NCI-H128 (cell line): Measurements from ENCODE around the gene TENM4.

ENCODE experiments used
- DNase-seq: peaks from one replicate; lab custom pipeline; 2025; ENCODE audit not compliant: unreplicated experiment; lab: John Stamatoyannopoulos, UW

TENM4 gene

DNA sequence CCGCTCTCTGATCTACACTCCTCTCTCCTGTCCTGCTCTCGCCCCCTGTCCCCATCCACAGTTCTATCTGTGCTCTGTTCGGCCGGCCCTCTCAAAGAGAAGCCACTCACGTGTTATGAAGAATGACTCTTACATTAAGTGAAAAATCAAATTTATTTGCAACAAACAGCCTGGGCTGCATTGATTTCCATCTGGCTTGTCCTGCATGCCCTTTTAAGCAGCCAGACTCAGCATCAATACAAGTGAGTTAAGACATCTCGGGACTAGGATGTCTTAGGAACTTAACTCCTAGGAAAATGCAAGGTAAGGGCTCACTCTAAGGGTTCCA, 373.5 kb downstream of the TENM4 start:
- DNase-seq = no peak

DNA sequence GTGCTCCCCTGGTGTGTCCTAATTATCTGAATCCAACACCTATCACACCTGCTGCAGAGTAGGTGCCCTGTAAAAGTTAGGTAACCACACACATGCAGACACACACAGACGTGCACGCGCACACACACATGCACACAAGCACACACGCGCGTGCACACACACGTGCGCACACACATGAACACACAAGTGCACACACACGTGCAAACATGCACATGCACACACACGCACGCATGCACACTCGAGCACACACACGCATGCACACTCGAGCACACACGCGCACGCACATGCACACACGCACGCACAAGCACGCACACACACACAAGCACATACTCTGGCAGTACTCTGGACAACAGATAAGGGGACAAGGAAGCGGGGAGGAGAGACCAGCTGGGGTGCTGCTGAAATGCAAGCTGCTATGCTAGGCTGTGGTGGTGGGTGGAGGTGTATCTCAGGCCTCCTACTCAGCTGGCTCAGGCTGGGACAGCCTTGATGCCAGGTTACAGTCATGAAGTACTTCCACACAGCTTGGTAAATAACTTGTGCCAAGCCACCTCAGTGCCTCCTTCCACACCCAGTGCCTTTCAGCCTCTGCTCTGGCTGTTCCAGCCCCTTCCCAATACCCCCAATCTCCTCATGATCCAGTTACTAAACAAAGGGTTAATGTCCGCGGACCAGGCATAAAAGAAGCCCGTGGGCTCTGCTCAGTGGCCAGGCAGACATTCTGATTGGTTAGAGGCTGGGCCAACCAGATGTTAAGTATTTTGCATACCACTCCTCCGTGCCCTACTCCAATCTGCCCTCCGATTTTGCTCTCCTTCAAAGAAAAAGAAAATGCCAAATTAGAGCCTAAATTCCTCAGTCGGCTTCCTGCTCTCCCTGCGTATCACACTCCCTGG, 374.1 kb downstream of the TENM4 start:
- no peak for DNase-seq

DNA sequence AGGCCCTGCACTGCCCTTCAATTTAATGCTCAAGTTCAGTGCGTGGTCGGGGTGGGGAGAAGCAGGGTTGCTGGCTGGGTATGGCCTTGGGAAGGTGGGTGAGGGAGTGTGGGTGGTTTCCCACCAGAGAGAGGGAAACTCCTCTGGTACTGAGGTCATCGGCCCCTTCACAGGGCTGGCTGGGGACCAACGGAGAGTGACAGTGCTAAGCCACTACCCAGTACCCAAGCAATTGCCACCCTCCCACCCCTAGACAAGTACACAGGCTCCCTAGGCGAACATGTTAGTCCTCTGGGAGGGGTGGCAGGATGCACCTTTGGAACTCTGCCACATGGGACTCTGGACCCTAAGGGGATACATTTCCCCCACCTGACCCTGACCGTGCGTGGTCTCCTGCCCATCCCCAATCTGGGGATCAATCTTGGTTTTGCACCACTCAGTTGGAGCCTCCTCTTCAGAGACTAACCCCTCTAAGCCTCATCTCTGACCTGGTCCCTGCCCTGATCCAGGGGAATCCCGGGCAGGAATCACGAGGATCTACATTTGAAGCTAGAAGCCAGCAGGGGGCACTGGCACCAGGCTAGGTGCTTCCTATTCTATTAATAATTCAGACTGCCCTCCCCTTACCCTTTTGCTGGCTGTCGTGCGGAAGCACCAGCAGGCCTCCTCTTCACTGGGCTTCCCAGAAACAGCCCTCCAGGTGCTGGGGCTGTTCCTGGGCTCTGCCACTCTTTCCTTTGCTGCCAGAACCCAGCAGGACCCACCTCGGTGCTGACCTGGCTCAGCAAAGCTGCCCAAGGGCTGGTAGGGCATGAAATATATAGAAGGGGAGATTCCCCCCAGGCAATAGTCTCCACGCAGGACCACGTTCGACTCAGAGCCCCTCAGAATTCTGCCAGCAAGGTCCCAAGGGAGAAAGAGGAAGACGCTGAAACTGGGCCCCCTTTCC, 377.7 kb downstream of the TENM4 start:
- no peak for DNase-seq

DNA sequence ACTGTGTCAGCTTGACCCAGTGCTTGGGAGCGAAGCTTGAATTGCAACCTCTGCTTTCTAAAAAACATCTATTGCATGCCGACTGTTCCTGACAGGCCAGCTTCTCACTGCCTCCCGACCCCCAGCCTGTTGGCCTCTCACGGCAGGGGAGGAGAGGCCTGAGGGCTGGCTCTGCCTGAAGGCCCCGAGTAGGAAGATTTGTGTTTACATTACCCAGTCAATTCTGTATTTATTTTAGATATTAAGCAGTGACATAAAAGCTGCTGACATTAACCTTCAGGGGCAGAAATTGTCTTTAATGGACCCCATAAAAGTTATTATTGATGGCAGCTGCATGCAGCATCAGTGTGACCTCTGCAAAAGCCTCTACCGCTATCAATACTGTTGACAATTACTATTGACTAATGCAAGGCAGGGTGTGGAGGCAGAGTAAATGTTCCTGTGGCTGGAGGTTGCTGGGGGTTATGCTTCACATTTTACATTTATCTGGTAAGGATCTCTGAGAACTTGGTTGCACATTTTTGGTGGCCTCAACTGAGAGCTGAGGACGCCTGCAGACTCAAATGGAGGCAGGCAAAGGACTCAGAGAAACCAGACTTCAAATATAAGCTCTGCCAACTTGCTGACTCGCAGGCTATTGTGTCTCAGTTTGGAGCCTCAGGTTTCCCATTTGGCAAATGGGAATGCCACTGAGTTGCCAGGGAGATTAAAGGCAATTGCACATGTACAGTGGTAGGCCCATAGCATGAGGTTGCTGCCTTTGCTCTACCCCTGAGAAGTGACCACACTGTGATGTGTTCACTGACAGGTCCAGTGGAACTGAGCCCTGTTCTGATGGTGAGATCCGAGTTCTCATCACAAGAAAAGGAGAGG, 380.5 kb downstream of the TENM4 start:
- DNase-seq = no peak

DNA sequence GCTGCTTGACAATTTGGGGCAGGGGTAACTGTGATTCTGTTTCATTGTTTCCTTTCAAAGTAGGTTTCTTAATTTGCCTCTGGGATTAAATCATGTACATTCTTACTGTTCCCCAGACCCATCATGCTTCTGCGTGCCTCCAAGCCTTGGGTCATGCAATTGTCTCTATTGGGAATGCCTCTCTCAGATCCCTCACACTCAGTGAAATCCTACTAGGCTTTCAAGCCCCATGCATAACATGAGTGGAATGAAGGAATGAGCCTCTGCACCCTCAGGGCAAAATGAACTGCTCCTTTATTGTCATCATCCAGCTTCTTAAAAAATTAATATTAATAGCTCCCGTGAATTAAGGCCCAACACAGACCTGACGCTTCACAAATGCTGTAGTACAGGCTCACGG, 381.7 kb downstream of the TENM4 start:
- DNase-seq = no peak

DNA sequence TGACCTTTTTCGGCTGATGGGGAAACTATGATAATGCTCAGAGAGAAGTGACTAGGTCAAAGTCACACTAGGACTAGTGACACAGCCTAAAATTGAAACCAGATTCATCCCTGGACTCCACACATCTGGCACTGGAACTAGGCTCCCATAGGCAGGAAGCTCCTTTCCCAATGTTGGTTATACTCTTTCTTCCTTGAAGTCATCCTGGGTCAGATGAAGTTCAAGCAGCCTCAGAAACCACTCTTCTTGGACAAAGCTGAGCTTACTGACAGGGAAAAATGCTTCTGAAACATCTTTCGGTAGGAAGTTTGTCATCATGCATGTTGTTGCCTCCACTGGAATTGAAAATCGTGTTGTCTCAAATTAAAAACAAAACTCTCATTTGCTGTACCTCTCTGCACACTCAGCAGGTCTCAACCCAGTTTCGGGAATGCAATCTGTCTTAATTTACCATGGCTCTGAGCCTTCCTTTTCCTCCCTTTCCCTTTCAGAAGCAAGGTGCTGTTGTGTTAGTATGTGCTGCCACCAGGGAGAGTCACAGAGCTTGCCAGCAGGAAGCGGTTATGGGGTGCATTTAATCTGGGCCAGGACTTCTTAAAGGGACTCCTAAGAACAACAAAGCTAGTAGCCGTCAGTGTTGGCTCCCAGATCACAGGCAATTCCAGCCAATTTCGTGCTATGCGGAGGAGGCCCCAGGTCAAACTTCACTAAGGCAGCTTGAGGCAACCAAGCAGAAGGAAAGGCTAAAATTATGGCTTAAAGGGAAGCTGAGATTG, 384.8 kb downstream of the TENM4 start:
- no peak for DNase-seq

DNA sequence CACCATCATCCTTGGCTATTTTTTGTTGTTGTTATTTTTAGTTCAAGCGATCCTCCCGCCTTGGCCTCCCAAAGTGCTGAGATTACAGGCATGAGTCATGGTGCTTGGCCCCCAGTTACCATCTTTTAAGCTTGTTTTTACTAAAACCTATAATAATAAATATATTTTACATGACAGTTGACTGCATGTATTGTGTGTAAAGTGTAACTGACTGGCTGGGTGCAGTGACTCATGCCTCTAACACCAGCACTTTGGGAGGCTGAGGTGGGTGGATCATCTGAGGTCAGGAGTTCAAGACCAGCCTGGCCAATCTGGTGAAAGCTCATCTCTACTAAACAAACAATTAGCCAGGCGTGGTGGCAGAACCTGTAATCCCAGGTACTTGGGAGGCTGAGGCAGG, 386.2 kb downstream of the TENM4 start:
- DNase-seq = no peak

DNA sequence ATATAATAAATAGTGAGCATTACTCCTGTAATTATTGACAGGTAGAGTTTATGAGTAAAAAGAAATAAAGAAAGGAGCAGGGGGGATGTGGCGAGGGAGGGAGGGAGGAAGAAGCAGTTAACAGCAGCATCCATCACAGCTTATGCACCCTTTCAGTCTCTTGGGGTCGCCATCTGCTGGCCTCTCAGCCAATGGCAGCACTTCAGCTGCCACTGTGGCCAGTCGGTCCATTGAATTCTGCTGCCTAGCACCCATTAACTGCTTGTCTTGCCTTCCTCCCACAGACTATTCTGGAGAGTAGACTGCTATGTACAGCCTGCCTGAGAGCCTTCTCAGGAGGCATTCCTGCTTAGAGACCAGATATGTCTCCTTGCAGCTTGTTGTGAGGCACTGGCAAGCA, 388.3 kb downstream of the TENM4 start:
- DNase-seq = no peak

DNA sequence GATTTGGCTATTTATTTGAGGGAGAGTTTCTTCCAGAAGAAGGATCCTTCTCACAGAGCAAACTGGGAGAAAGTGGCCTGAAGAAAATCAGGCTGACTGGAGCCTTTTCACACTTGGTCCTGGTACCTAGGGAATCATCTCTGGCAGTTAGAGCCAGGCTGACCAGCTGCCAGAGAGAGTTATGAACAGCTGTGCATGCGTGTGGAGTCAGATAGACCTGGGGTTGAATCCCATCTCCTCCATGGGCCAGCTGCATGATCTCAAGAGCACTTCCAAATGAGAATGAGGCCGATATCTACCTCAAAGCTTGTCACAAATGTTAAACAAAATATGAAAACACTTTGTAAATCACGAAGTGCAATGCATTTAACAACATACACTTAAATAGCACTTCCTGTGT, 390.0 kb downstream of the TENM4 start:
- no peak for DNase-seq

DNA sequence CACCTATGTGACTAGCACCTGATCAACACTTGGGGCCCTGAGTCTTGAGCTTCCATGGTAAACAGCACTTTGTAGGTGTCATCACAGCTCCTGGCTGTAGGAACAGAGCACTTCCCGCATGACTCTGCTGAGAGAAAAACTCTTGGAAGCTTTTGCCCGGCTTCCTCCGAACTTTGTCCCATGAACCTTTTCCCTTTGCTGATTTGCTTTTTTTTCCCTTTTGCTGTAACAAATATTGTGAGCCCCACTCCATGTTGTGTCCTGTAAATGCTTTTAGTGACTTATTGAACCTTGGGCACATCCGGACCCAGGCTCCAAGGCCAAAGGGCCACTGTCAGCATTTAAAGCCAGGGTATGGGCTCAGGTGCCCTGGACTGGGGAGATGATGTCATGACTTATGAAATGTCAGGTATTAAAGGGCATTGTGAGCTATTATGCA, 391.1 kb downstream of the TENM4 start:
- DNase-seq = no peak

DNA sequence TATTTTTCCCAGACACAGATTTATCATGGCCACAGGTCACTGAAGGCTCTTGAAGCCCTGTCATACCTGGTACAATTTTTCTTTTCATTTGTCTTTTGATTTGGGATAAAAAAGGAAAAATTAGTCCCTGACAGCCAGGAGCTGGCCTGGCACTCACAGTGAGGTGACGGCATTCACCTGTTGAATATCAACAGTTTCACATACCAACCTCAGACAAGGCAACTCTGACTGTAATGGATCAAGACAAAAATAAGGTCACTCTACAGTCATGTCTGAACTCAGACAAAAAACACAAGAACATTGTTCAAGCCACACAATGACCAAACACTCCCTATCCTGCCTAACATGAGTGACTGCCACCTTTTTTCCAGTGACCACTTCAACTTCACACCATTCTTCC, 392.9 kb downstream of the TENM4 start:
- DNase-seq = no peak

DNA sequence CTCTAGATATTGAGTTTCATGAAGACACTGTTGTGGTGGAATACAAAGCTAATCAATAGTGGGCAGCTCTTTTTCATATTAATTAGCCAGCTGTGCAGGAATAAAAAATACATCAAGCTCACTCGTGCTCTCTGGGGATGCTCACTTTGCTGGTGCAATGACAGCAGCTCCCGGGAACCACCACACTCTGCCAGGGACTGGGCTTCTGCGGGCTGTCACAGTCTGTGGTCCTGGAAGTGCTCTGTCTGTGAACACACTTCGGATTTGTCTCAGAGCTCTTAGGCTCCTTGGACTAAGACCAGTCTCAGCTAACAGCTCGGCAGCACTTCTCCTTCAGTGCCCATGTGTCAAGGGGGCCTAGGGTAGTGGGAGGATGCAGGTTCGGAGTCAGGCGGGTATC, 393.5 kb downstream of the TENM4 start:
- no peak for DNase-seq

DNA sequence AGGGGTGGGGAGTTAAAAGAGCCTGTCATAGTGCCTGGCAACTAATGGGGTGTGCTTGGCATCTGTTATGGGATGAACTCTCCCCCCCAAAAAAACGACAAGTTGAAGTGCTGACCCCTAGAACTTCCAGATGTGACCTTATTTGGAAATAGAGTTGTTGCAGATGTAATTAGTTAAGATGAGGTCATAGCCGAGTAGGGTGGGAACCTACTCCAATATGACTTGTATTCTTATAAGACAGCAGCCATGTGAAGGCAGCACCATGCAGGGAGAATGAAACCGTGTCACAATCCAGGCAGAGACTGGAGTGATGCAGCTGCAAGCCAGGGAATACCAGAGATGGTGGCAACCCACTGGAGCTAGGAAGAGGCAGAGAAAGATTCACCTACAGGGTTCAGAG, 394.5 kb downstream of the TENM4 start:
- DNase-seq = no peak

DNA sequence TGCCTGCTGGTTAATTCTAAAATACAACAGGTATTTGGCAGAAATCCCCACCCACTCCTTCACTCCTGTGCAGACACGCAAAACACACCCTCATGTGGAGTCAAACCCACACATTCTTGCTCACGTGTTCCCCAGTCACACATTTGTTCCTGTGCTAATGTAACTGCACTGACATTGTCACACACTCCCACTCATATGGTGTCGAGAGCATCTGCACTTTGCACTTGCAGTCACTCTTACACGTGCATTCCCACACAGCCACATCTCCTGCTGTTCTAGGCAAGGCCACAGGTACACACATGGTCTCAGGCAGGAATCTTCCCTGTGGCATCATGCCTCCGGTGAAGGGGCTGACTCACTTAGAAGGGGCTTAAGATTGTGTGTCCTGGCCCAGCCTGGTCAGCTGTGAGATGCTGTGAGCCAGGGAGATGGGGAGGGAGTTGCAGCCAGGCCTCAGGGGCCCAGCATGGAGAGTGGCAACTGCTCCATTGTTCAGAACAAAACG, 395.0 kb downstream of the TENM4 start:
- DNase-seq = no peak

DNA sequence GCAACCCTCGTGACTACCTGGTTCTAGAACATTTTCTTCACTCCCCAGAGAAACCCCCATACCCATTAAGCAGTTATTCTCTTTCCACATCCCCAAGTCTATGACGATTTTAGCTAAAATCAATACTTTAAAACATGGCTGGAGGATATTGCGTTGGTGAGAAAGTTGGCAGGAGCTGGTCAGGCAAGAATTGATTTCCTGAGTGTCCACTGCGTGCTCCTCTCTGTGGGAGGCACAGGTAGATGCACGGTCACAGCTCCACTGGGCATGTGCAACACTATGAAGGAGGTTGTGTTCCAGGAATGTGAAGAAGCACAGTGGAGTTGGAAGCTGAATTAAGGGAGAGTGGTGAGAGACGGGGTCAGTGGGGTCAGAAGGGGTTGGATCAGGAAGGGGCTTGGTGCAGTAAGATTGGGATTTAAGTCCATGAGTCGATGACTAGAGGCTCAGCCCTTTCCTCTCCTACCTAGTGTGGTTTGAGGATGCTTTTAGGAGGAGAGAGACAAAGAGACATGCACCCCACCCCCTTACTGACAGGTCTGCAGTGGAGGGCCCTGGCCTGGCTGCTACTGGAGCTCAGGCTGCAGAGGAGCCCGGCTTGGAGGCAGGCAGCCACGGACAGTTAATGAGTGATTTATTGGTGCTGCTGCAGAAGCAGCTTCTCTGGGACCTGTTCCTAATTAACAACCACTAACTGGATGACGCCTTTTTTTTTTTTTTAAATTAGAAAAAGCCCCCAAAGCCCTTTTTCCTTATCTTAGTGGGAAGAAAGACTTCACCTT, 395.6 kb downstream of the TENM4 start:
- no peak for DNase-seq

DNA sequence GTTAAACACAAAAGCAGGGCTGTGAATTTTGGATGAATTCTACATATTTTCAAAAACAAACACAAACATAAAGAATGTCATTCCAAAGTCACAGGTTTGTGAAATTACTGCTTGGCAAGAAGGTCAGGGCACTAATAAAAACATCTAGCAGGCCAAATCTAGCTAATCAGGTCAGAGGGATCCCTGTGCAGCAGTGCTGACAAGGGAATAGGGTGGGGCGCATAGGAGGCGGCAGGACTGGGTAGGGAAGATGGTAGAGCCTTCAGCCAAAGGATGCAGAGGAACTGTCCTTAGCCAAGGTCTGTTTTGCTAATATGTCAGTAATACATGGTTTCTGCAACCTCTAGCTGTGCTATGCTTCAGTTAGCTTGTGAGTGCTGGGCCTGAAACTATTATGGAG, 396.6 kb downstream of the TENM4 start:
- DNase-seq = no peak

DNA sequence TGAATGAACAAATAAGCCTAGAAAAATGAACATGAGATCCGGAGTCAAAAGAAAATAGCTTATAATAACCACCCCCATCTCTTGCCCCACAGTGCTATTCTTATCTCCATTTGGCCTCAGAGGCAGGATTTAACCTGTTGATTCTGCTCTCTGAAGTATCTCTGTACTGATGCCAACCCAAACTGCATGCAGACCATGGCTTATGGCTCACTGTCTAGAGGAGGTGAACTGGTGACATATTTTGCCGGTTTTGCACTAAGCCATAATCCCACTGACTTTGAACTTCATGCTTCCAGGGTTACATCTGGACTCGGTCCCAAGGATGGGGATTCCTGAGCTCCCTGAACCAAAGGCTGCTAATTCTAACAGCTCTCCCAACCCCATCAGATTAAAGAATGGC, 397.1 kb downstream of the TENM4 start:
- no peak for DNase-seq

DNA sequence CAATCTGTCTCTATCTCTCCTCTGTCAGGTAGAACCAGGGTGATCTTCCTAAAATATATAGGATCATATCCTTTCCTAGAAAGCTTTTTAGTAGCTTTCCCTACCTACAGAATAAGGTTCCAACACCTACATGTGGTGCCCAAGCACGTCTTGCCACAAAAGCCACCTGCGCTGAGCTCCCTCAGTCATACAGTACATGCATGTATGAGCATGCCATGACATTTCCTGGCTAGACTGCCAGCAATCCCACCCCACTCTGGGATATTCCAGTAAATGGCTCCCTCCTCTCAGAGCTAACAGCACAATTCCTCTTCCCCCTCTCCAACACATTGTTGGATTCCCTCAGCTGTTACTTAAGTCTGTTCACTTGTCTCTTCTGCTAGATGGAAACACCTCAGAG, 398.0 kb downstream of the TENM4 start:
- no peak for DNase-seq

DNA sequence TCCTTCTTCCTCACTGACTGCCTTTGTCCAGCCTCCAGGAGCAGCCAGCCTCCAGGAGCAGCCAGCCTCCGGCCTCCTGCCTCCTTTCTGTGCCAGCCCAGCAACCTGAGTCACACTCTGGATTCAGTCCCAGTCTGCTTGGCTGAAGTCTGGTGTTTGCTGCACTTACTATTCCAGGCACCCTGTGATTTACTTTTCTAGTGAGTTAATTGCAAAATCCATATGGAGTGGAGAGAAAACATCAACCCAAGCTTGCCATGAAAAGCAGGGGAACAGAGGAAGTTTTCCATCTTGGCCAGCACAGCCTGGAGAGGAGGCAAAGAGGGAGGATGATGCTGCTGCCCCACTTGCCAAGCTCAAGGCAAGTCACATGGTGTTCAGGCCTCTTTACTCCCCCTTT, 400.5 kb downstream of the TENM4 start:
- no peak for DNase-seq
